ENCODE results near the gene RANBP2.
"Not testable (repeated sequence)": the region's sequence is repeated elsewhere in the genome, so short reads cannot be mapped to it uniquely, and the experiment has no call there.

RANBP2 gene

DNA sequence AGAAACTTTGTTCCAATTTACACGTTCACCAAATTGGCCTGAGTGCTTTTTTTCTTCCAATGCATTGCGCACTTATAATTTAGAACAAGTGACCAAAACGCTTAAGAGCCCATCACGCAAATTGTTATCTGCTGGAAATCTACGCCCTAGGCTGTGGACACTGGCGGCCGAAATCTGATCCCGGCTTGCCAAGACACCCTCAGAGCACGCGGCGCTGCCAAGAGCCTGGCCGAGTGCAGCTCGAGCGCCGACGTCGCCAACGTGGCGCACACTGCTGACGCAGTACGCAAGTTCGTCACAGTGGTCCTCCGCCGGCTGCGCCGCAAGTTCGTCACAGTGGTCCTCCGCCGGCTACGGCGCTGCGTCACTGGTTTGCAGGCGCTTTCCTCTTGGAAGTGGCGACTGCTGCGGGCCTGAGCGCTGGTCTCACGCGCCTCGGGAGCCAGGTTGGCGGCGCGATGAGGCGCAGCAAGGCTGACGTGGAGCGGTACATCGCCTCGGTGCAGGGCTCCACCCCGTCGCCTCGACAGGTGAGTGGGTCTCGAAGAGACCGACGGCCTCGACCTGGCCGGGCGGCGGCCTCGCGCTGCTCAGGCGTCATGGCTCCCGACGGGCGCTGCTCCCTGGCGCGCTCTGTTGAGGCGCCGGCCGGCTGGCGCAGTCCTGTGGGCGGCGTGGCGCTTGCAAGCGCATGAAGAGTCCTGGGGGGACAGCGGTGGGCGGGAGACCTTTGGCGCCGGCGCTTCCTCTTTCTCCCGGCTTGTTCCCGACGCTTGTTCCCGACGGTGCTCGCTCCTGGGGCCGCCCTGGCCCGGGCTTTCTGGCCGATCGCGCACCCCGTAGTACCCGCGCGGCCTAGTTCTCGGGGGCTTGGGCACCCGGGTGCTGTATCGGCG is at the start of gene RANBP2:
Gene RANBP2 (plus strand): TSS at position 334 of the 896 bp plus-strand sequence. CDS start 125 bp downstream, at position 459.
- DNase-seq (ENCODE audit: low read depth): peak; percentile 89

DNA sequence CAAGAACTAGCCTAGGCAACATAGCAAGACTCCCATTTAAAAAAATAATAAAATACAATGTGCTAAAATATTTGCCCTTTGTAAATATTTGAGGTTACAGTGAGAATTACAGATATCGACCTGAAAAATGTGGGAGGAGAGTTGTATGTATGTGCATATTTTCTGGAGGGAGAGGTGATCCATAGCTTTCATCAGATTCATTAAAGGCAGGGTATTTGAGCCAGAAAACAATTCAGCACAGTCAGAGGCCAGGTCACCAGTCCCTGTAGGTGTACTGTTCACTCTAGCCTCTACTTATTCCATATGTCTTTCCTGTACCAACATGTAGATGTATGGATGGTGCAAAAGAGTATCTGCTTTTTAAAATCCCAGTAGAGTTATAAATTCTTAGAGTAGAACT is 49.0 kb upstream of the RANBP2 start:
- DNase-seq (ENCODE audit: low read depth): not testable (repeated sequence)

GRCh38 chr2:108672200-108672805 is 47.0 kb upstream of the RANBP2 start:
- DNase-seq (ENCODE audit: low read depth): not testable (repeated sequence)

GRCh38 chr2:108676522-108676921 is 42.8 kb upstream of the RANBP2 start:
- DNase-seq (ENCODE audit: low read depth): not testable (repeated sequence)

- DNase-seq (ENCODE audit: low read depth): not testable (repeated sequence)
Measured at GRCh38 chr2:108677239-108677744, 42.0 kb upstream of the RANBP2 start.

GRCh38 chr2:108678198-108678651 is 41.1 kb upstream of the RANBP2 start:
- DNase-seq (ENCODE audit: low read depth): not testable (repeated sequence)

DNA sequence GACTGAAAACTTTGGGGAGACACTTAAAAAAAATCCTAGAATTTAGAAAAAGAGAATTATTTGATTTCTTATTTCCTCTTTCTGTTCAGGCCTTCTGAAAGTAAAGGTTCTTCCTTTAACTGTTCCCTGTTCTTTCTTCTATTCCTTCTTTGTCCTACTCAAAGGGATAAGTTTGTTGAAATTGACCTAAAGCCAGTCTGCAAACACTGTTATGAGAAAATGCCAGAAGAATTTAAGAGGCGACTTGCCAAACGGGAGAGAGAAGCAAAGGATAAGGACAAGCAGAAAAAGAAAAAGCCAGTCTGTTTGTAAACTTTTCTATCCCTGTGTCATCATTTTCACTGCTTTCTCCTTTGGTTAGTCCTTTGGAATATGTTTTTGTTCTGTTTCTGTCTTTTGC is 38.5 kb upstream of the RANBP2 start:
- DNase-seq (ENCODE audit: low read depth): not testable (repeated sequence)

- DNase-seq (ENCODE audit: low read depth): not testable (repeated sequence)
Measured at GRCh38 chr2:108688818-108689756, 30.2 kb upstream of the RANBP2 start.

- DNase-seq (ENCODE audit: low read depth): not testable (repeated sequence)
Measured at GRCh38 chr2:108690001-108690400, 29.3 kb upstream of the RANBP2 start.

GRCh38 chr2:108691447-108691846 is 27.8 kb upstream of the RANBP2 start:
- no peak for DNase-seq (ENCODE audit: low read depth)

DNA sequence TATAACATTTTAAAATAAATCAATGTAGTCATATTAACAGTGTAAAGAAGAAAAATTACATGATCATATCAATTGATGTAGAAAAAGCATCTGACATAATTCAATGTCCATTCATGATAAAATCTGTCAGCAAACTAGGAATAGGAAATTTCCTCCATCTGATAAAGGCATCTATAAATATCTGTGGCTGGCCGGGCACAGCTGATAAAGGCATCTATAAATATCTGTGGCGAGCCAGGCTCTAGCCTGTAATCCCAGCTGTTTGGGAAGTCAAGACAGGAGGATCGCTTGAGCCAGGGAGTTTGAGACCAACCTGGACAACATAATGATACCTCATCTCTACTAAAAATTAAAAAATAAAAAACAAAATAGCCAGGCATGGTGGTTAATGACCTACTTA is 18.1 kb upstream of the RANBP2 start:
- DNase-seq (ENCODE audit: low read depth): no peak

- no peak for DNase-seq (ENCODE audit: low read depth)
Measured at GRCh38 chr2:108701806-108702205, 17.5 kb upstream of the RANBP2 start.

DNA sequence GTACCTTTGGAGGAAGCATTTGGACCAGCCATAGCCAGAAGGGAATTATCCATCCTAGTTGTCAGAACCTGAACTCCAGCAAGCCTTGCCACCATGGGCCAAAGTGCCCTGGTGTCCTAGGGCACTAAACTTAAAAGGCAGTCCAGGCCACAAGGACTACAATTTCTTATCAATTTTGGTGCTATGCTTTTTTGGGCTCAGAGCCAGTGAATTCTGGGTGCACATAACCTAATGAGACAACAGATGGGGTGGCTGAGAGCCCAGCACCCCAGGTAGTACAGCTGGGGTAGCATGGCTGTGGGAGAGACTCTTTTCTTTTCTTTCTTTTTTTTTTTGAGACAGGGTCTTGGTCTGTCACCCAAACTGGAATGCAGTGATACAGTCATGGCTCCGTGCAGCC is 14.4 kb upstream of the RANBP2 start:
- no peak for DNase-seq (ENCODE audit: low read depth)

- no peak for DNase-seq (ENCODE audit: low read depth)
Measured at GRCh38 chr2:108707300-108707699, 12.0 kb upstream of the RANBP2 start.

DNA sequence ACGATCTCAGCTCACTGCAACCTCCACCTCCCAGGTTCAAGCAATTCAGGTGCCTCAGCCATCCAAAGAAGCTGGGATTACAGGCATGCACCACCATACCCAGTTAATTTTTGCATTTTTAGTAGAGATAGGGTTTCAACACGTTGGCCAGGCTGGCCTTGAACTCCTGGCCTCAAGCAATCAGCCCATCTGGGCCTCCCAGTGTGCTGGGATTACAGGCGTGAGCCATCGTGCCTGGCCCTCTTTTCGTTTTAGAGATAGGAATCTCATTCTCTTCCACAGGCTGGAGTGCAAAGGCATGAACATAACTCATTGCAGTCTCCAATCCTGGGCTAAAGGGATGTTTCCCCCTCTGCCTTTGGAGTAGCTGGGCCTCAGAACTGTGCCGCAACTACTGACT is 2.3 kb upstream of the RANBP2 start:
- not testable (repeated sequence) for DNase-seq (ENCODE audit: low read depth)

GRCh38 chr2:108726048-108726447 is 6.8 kb downstream of the RANBP2 start:
- DNase-seq (ENCODE audit: low read depth): not testable (repeated sequence)

DNA sequence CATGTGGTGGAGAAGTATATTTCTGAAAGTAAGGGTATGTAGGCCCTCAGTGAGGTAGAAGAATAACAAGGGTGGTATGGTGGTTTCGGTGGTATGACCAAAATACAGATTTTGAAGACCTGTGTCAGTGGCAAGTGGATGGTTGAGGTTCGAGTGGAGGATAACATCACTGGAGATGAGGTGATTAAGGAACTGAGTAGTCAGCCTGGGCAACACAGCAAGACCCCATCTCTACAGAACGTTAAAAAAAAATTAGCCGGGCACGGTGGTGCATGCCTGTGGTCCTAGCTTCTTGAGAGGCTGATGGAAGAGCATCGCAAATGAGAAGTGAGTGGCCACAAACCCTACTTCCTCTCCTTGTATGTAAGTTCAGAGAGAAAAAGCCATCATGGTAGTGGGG is 15.4 kb downstream of the RANBP2 start:
- DNase-seq (ENCODE audit: low read depth): not testable (repeated sequence)

DNA sequence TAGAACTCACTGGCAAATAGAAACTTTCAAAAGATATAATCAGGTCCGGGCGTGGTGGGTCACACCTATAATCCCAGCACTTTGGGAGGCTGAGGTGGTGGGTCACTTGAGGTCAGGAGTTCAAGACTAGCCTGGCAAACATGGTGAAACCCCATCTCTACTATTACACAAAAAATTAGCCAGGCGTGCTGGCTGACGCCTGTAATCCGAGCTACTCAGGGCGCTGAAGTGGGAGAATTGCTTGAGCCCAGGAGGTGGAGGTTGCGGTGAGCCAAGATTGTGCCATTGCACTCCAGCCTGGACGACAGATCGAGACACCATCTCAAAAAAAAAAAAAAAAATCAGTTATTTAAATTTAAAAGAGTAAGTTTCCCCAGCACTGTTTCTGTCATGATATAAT is 38.7 kb downstream of the RANBP2 start:
- not testable (repeated sequence) for DNase-seq (ENCODE audit: low read depth)

DNA sequence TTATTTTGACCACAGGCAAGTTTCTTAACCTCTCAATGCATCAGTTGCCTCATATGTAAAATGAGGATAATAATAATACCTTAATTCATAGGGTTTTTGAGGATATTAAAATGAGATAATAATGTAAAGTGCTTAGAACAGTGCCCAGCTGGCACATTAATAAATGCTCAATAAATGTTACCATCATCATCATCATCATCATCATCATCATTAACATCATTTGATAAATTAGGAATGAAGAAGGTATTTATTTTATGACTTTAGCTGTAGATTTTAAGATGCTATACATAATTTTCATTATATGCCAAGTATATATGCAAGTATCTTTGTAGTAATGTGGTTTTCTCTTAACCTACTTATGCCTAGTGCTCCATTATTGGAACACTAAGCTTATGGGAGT is 43.3 kb downstream of the RANBP2 start:
- DNase-seq (ENCODE audit: low read depth): not testable (repeated sequence)

- not testable (repeated sequence) for DNase-seq (ENCODE audit: low read depth)
Measured at GRCh38 chr2:108766671-108767070, 47.4 kb downstream of the RANBP2 start.

DNA sequence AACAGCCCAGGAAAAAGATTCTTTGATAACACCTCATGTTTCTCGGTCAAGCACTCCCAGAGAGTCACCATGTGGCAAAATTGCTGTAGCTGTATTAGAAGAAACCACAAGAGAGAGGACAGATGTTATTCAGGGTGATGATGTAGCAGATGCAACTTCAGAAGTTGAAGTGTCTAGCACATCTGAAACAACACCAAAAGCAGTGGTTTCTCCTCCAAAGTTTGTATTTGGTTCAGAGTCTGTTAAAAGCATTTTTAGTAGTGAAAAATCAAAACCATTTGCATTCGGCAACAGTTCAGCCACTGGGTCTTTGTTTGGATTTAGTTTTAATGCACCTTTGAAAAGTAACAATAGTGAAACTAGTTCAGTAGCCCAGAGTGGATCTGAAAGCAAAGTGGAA is 48.6 kb downstream of the RANBP2 start:
- not testable (repeated sequence) for DNase-seq (ENCODE audit: low read depth)

DNA sequence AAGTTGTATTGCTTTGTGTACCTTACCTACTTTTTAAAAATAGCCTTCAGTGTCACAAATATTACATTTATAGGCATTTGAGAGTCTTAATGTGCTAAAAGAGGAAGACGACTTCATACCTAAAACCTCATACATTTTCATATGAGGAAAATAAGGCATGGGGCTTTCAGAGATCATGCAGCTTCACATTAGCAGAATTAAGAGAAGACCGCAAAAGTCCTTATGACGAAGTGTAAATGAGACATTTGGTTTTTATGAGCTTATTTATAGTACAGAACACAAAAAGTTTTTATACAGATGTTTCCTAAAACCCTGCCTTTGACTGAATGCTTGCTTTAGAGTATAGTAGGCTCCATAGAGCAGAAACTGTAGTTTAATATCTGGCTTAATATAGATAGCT is 57.2 kb downstream of the RANBP2 start:
- DNase-seq (ENCODE audit: low read depth): no peak

Data from activated gamma-delta T cell treated with anti-CD3 and anti-CD28 coated beads, Interleukin-2, amount 50 U/mL, for 16 hours (primary cell).